ENCODE results near the gene SETBP1.

Gene SETBP1

DNA sequence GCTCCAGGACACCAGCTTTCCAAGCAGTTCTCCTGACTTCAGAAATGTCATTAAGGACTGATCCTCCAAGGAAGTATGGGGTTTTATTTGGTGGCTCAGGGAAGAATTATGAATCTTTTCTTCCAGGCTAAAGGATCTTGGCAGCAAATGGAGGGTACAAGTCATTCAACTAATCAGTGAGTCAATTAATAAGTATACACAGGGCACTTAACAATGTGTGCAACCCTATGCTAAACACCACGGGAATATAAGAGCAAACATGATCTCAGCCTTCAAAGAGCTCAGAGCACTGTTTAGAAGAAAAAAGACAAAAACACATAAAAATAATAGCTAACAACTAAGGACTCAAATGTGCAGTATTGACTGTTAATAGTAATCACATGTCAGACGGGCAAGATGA is 234.5 kb downstream of the SETBP1 start:
- DNase-seq: no peak

DNA sequence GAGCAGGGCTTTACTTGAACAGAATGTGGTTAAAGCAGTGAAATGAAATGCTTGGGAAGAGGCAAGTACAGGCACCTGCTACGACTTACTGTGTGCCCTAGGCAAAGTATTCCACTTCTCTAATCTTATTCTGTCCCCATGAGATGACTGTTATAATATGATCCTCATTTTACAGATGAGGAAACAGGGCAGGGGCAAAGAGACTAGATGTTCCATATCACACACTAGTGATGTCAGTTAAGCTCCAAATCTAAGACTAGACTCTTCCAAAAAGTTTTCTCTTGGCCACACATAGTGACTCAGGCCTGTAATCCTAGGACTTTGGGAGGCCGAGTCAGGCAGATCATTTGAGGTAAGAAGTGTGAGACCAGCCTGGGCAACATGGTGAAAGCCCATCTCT is 235.0 kb downstream of the SETBP1 start:
- no peak for DNase-seq

DNA sequence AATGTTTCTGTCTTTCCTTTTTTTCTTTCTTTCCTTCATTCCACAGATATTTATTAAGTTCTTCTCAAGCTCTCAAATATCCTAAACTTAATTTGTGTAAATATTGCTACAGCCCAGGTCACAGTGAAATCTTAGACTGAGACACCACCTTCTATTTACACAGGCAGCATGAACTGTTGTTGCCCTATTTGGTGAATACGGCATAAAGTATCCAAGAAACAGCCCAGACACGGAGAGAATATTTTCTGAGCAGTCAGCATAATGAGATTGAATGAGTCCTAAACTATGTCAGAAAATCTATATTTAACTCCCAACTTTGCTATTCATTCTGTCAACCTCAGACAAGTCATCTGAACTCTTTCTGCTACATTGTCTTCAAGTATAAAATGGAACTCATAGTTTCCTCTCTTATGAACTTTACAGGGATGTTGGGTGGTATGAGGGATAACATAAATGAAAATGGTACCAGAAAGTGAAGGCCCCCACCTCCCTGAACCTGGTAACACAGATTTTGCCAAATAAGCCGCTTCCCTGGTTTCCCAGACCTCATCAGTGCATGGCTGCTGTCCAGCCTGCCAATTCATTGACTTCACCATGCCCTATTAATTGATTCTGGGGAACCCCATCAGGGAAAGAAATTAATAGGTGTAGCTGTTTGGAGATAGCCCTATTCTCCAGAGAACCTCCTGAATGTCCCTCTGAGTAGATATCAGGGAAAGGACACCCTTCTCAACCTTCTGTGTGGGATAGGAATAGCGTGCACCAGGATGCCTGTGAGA is 235.9 kb downstream of the SETBP1 start:
- no peak for DNase-seq

DNA sequence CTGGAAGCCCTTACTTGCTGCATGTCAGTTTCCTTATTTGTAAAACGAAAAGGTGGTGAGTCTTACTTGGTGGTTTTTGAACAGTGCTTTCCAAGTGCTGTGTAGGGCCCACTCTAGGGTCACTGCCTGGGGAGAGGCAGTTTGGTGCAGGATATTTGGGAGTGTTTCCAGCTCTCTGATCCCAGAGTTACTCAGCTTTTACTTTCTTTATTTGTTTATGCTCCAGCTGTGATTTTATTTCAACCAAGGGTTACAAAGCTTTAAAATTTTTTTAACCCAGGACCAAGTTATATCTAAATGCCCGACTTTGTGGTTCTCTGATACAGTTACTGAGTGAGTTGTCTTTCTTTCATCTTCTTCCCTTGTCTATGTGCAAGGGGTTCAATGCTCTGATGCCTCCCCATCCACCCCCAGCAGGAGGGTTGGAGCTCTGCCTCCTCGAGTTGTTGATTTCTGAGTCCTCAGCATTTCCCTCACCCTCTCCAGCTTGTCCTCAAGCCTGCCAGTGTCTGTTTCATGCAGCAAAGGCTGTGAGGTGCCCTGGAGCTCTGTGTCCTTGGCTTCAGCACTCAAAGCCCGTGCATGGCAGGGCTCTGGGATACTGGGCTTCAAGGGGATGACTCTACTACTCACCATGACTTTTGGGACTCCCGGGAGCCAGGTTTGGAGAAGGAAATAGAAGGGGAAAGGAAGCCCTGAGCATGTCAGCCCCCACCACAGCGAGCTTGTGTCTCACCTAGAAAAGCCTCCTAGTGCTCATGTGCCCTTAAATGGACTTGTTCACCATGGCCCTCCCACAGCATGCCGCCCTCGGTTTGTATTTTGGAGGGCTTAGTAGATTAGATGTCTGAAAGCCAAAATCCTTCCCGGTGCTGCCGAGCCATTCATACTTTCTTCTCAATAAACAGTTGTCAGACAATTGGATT is 236.8 kb downstream of the SETBP1 start:
- DNase-seq: no peak

DNA sequence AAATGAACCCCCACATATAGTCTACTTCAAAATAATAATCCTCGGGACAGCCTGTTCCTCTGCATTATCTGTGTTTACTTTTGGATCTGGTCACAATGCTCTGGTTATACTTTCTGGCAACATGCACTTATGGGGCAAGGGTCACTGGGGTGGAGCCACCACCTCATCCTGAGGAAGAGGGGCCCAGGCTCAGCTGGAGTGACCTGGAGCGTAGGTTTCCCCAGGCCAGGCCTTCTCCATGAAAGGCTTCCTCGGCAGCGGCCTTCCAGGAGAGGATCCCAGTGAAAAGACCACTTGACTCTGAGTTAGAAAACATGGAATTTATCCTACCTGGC is 237.4 kb downstream of the SETBP1 start:
- no peak for DNase-seq

DNA sequence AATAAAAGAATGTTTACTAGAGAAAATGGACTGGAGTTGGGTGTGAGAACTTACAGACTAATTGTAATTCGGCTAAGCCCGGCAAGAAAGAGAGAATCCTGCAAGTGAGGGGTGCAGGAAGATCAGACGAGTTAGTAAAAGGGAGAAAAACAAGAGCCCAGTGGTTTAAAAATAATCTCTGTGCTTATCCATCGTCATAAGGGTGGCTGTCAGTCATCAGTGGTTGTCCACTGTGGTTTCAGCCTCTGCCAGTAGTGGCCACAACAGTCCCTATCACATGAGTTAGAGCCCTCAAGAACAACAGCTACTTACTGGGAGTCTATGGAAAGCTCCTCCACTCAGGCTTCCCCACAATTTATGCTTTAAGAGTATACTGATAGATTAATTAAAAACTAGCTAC is 239.8 kb downstream of the SETBP1 start:
- no peak for DNase-seq

DNA sequence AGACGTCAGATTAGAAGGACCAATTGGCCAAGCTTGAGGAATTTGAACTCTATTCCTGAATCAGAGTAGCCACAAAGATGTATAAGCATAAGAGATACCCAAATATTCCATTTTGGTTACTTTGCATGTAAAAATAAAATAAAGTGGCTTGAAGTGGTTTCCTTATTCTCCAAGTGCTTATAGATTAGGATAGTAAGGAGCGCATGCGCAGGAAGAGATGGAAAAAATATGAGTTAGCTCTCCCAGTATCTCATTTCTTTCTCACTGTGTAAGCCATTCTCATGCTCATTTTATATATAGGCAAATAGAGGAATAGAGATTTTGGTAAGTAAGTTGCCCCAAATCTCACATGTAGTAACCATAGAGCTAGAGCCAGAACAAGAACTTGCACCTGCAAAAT is 241.3 kb downstream of the SETBP1 start:
- DNase-seq: no peak

DNA sequence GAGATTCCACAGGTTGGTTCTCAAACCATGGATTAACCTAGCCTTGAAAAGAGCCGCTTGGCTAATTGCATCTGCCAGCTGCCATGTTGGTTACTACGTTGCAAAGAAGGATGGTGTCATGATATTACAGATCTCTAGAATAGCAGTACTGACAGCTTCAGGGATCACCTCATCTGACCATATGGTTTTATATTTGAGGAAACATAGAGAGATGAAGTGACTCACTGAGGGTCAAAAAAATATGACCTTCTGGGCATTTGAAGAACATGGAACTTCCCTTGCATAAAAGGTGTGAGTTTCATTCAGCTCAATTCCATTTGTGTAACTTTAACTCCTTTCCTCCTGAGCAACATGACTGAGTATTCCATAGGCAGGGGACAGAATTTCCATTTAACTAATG is 242.3 kb downstream of the SETBP1 start:
- DNase-seq: no peak

DNA sequence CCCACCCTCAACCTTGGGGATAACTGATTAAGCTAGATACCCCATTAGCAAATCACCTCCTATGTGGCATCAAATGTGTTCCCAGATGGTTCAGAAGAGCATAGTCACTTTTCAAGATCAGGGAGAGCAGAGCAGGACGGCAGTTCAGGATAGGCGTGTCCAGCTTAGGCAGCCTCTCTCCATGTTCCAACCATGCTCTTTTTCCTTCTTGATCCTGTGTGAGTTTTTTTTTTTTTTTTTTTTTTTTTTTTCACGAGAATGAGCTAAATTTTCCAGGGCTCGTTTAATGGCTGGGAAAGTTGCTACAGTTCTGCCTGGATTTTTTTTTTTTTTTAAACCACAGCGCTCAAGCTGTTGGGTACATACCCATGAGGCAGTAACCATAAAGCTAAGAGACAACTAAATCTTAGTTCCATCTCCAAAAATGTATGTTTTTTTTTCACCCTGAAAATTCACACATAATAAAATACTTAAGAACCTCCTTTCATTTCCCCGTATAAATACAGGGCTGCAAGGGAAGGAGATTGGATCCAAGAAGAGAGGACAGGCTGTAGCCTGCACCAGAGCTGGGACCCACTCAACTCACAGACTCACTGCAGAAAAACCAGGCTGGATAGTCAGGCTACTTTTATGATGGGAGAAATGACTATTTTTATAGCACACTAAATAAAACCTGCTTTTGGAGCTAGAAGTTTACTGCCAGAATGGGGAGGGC is 244.3 kb downstream of the SETBP1 start:
- no peak for DNase-seq

DNA sequence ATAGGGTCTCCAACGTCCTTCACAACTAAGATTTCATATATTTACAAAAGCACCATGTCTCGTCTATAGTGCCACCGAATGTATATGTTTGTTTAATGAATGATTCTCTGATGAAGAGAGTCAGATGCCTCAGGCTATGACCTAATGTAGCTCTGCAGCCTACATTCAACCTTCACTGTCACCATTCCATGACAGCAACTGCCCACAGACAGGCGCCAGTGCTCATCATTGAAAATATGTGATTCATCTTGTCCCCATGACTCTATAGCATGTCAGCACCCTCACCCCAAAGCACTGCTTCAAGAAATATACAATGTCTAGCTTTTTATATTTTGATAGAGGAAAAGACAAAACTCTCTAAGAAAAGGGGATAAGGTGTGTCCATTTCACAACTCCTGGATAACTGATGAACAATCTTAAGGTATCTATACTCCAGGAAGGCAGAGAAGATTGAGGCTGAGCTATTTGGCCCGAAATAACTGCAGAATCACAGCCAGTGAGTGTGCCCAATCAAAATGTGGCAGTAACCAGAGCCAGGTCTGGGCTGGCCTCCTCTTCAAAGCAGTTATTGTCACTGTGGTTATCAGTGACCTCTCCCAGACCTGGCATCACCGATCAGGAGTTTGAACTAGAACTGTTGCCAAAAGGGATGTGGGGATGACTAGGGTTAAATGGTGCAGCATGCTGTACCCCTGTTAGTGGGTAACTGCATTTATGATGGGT is 246.6 kb downstream of the SETBP1 start:
- no peak for DNase-seq

DNA sequence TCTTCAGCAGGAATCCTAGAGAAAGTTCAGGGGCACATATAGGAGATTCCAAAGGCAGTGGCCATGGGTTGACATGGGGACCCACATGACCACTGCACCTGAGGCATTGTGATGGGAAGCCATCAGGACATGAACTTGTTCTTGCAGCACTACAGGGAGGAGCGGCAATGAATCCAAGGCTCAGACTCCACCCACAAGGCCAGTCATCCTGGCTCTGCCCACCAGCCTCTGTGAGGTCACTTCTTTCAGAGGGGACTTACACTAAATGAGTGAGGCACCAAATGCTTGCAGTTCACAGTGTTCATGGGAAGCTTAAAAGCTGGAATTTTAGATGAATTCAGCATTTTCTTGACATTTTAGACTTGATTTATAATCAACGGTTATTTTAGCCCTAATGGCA is 254.2 kb downstream of the SETBP1 start:
- no peak for DNase-seq

DNA sequence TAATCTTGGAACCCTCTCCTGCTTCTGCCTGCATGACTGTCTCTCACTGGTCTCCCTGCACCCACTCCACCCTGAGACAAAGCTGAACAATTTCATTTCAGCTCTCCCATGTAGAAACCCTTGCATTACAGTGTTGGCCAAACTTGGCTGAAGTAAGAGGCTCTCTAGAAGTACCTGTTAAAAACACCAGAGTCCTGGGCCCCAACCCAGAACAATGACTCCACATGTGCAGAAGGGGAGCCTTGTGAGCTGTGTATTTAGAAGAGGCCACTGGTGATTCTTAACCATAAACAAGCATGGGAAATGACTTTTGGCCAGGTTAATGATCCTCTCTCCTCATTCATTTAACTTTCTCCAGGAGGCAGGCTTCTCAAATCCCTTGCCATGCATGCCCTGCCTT is 254.8 kb downstream of the SETBP1 start:
- DNase-seq: no peak

DNA sequence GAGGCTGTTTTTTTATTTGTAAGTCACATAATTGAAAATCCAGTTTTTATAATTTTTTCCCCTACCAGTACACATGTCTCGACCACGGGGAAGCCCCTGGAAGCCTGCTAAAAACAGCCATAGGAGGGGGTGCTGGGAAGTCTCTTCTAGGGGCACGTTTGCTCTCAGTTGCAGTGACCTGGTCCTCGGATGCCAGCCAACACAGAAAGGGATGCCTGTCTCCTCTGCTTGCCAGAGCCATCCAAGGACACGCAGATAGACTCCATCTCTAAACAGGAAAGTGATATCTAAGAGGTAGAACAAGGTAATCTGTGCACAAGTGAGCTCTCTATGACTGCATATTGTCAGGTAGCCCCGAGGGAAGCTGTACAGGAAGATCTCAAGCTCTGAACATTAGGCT is 255.8 kb downstream of the SETBP1 start:
- DNase-seq: no peak

DNA sequence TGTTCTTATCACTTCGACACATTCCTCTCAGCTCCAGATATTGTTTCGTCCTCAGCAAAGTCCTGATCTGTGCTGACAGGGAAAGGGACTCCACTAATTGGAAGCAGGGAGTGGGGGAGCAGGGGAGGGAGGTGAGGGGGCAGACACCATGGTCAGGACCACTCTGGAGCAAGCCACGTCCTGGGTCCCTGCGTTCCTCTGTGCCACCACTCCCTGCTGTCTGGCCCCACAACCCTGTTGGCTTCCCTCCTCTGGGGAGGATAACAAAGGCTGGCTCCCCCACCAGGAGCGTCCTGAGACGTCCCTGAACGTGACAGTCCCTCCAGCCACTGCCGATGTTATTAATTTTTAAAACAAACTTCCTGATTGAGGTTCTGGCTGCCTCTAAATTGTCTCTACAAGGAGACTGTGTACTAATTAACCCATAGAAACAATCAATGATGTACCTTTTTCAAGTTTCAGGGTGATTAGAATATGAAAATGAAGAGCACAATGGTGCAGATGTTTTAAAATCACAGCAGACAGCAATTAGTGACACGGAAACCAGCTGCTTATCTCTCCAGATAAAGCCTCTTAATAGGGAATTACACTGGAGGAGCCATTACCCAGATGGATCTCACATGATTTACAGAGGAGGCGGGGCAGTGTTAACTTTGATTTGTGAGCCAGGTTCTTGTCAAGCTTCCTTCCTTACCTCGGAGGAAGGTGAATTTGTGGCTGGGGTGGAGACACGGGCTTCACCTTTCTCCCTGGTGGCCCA is 257.5 kb downstream of the SETBP1 start:
- peak; percentile 42 for DNase-seq

DNA sequence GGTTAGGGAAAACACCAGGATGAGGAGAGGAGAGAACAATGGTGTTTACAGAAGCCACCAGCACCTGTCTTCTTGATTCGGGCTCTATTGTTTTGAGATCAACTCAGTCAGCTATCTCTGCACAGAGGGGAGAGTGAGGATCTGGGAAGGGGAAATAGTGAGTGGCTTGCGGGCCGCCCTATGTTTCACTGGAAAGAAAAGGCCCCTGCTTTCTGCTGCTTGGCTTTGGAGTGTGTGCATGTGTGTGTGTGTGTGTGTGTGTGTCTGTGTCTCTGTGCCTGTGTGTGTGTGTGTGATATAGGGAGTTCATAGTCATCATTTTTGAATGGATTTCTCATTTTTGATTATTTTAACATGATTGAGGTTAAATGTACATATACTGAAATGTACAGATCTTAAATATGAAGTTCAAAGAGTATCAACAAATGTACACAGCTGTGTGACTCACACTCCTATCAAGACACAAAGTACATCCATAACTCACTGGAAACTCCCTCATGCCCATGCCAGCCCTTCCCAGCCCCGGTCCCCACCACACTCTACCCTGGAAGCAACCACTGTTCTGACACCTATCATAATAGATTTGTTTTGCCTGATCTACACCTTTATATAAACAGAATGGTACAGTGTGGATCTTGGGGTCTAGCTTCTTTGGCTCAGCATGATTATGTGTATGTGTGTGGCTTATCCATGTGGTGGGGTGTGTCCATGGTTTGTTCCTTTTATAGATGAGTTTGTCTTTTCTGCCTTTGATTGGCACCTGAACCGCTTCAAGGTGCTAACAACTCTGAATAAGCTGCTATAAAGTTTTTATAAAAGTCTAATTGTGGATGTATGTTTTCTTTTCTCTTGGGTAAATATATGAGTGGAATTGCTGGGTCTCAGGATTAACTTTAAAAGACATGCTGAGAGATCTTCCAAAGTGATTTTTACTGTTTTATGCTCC is 258.3 kb downstream of the SETBP1 start:
- peak; percentile 18 for DNase-seq

DNA sequence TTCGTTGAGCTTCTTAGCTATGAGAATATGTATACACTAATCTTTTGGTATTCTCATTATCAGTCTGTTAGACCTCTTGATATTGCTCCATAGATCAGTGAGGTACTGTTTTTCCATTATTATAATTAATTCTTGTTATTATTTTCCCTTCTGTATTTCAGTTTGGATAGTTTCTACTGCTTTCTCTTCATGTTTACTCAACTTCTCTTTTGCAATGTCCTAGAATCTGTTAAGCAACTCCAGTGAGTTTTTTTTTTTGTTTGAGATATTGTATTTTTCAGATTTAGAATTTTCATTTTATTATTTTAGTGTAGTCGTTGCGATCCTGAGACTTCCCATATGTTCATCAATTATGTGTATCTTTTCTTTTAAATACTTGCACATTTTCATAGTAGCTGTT is 260.8 kb downstream of the SETBP1 start:
- no peak for DNase-seq

DNA sequence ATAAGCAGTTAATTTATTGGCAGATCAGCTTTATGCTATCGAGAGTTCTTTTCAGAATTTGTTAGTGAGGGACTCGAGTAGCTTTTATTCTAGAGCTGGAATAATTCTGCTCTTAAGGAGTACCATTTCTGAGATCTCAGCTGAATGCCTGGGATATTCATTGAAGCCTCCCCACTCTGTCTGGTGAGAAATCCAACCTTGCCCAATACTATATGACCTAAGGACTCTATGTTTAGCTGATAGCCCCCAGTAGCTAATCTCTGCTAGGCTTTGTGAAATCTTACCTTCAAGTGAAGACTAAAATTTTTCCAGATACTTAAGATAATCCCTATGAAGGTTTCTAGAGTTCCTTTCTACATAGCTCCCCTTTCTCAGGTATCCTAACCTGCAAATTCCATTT is 261.4 kb downstream of the SETBP1 start:
- DNase-seq: no peak

DNA sequence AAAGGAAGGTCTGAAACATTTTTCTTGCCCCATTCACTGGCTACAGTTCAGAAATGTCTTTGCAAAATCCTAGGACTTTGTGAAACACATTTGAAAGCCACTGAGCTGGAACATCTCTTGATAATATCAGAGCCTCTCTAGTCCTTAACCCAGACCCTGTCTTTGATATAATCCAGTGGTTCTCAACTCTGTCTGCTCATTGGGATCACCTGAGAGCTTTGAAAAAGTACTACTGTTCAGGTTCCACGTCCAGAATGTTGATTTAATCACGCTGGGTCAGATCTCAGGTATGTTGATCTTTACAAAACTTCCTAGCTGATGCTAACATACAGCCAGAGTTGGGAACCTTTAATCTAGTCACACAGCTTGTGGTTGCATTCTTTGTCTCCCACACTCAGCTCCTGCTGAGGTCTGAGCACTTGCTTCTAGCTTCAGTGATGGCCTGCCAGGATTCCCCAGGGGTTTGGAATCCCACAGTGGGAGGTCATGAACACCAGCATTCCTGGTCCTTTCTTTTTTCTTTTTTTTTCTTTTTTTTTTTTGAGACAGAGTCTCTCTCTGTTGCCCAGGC is 262.7 kb downstream of the SETBP1 start:
- no peak for DNase-seq

DNA sequence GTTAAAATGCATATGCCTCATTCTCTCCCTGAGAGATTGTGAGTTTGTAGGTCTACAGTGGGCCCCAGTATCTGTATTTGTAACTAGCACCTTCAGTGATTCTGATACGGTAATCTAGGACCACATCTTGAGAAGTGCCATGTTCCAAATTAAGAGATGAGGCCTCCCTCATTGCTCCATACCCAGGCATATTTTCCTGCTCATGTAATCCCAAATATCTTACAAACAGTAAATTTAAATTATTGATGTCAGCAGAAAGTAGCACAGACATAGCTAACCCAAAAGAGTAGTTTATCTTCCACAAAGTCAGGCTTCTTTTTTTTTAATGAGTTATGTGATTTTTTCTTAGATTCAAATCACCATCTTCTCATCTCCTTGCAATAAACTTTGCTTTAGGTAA is 263.8 kb downstream of the SETBP1 start:
- DNase-seq: no peak

DNA sequence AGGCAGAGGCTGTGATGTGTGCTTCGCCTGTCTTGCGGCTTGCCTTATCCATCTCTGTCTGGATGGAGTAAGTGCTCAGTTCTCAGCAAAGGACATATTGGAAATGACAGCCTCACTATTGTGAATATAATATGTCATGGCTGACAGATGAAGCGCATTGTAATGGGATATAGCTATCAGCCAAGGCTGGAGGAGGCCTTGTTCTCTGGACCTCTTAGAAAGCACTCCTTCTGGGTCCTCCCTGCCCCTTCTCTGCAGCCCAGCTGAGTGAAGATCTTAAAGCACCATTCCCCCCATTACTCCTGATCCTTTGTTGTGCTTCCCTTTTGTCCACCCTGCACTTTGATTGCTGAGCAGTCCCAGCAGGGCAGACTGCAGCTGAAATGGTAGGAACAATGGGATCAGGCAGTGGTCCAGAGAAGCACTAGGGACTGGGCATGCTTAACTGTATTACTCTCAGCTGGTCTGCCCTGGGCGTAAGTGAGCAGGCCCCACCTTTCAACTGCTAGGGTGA is 265.3 kb downstream of the SETBP1 start:
- peak; percentile 70 for DNase-seq
